ENCODE results near the gene PPP1R13B.

- no peak for TF ChIP-seq CTCF (IDR thresholded peaks at IDR 0.05)
- no peak for TF ChIP-seq POLR2A (IDR thresholded peaks at IDR 0.05)
Measured at GRCh38 chr14:103740991-103741689, 106.2 kb downstream of the PPP1R13B start.

Measured in esophagus squamous epithelium (tissue), 4 donors.